Muscle of back (tissue), 11 donors: ENCODE measurements around the gene EEF1A2. TPM values are rescaled to one million over a fixed set of nuclear protein-coding genes. Genes with fewer than 3 reads are reported as not detected.

Experiments used
- DNase-seq, 3 donors: peaks; one replicate each; pipeline versions ENCODE4 v3.0.0 to v3.0.0-alpha.2; 2013
- polyA plus RNA-seq, 10 donors: library from polyadenylated mRNA; unstranded; fragments of 120-200 nt; gene quantifications; one replicate each; pipeline ENCODE4 v1.2.1, GENCODE V29; 2013; ENCODE audit not compliant: insufficient read length in 10 of 10

EEF1A2 gene
- polyA plus RNA-seq, 10 donors: 401 to 971 (median 772) TPM

DNA sequence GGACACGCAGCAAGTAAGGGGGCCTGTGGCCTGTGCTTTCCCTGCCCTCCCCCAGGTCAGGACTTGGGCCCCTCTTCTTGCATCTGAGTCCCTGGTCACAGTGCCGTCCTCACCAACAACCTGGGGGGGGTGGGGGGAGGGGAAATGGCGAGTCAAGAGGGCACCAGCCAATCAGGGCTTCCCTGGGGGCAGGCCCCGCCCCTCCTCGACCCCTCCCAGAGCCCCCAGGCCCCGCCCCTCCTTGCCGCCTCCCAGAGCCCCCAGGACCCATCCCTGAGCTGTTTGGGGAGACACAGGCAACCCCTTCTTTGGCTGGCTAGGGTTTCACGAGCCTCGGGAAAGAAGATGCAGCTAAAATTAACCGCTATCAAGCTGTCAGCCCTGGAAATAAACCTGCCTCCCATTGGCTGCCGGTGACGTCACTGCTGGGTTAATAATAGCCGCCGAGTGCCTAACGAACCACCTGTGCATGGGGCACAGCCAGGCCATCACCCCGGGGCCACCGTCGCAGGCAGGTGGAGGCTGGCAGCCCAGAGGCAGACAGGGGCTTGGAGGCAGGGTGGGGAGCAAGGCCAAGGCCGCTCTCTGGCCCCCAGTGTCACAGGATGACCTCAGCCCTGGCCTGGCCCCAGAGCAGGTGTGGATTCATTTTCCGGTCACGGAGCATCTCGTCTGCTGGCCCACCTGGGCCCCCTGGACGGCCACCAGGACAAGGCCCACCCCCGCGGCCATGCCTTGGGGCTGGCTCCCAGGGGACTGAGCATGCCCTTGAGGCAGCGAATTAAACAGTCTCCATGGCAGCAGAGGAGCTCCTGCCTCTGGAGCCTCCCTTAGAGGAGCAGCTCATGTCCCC, 3.2 kb upstream of the EEF1A2 start:
- peak in 2 of 3 donors; percentile 55 to 70 for DNase-seq

DNA sequence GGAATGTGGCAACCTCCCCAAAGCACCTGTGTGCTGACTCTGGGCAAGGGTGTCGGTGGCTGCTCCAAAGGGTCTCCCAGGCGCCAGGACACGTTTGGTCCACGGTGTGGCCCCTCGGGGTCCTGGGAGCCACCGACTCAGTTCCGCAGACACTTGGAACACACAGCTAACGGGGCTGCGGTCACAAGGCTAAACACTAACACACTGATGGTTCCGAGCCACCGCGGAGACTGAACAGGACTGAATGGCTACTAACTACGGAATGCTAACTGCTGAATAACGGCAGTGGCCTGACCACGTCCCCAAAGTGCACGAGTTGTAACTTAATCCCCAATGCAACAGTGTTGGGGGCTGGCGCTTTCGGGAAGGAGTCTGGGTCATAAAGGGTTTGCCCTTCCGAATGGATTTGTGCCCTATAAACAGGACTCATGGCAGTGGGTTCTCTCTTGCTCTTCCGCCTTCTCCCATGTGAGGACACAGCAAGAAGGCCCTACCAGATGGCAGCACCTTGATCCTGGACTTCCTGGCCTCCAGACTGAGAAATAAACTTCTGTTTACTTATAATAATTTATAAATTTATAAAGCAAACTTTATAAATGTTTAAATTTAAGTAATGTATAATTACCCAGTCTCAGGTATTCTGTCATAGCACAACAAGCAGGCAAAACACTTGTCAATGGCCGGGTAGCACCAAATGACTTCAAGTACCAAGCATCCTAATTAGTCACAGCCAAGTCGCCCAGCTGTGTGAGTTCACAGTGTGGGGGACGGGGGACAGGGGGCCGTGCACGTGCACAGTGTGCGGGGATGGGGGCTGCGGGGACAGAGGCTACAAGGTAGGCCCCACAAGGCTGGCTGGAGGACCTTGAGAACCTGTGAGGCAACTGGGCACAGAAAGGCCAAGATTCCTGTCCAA, 2.3 kb upstream of the EEF1A2 start:
- no peak for DNase-seq

DNA sequence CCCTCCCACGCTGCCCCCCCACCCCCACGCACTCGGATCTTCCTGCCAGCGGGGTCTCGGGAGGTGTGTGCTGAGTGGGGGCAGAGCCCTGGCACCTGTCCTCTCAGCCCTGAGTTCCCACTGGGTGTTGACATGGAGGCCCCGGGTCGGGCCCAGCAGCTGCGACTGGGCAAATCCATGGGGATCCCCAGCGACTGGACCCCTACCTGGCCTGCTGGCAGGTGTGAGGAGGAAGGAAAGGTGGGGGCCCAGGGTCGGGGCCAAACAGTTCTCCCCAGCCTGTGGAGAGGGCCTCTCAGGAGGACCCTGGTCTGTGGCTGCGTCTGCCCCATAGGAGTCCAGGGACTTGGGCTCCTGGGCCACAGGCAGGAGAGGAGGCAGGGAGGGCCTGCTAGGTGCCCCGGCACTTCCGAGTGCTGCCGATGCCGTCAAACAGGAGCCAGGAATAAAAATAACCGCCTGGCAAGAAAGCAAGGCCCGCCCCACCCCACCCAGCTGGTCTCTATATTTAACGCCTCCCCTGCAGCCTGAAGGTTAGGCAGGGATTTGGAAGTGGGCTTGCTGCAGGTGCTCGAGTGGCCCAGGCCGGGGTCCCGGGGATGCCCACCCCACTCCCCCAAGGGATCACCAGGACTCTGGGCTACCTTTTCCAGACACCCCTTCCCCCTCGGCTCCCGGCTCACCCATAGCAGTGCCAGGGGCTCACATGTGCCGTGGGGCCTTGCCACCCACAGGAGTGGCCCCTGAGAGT, 1.4 kb upstream of the EEF1A2 start:
- DNase-seq: no peak

DNA sequence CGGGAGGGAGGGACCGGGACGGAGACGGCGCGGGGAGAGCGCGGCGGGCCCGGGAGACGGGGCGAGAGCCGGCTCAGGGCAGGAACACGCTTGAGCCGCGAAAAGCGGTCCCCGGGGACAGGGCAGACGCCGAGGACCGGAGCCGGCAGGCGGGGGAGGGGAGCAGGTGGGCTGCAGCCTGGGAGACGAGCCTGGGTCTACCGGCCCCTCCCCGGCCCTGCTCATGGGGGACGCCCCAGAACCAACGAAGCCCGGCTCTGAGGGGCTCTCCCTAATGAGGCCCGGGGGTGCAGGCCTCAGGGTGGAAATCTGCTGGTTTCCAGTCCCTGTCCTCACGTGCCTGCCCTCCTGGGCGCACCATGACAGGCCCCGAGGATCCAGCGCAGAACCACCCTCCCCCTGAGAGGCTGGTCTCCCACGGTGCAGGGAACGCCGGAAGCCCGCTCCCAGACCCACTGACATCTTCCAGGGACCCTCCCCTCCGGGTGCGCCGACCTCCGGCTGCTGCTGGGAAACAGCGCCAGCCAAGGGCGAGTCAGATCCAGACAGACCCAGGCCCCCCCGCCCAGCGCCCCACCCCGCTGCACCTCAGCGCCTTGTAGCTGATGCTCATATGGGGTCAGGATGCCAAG, 571 bp upstream of the EEF1A2 start:
- no peak for DNase-seq

DNA sequence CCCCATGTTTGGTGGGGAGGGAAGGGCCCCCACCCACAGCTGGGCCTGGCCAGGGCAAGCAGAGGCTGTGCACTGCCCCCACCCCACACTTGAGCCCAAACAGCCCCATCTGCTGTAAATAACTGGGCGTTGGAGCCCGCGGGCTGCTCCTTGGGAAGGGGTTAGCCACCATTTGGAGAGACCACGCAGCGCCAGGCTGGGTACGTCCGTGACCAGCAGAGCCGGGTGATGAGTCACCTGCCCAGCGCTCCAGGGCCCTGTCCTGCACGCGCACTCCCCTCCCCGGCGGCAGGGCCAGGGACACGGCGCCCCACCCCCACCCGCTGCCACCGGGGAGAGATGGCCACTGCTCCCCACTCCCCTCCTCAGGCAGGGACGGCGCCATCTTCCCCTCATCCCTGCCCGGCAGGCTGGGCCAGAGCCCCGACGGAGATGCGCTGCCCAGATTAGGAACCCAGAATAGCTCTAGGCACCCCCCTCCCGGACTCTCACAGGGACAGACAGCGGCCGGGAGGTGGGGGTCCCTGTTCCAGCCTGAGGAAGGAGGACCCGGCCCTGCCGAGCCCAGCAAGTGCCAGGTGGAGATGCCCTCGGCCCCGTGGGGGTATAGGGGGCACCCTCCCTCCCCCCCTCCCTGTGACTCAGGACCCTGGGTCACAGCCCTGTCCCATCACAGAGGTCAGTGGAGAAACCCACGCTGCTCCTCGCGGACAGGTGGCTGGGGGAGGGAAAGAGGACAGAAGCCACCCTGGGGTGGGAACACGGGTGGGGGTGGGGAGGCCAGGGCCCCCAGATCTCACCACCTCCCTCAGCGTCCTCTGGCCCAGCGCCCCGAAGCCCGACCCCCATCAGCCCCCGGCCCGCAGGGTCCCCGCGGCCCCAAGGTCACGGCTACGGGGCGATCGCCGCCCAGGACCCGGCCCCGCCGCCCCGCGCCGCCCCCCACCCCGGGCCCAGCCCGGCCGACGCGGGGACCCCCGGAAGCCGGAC, 642 bp downstream of the EEF1A2 start:
- no peak for DNase-seq

DNA sequence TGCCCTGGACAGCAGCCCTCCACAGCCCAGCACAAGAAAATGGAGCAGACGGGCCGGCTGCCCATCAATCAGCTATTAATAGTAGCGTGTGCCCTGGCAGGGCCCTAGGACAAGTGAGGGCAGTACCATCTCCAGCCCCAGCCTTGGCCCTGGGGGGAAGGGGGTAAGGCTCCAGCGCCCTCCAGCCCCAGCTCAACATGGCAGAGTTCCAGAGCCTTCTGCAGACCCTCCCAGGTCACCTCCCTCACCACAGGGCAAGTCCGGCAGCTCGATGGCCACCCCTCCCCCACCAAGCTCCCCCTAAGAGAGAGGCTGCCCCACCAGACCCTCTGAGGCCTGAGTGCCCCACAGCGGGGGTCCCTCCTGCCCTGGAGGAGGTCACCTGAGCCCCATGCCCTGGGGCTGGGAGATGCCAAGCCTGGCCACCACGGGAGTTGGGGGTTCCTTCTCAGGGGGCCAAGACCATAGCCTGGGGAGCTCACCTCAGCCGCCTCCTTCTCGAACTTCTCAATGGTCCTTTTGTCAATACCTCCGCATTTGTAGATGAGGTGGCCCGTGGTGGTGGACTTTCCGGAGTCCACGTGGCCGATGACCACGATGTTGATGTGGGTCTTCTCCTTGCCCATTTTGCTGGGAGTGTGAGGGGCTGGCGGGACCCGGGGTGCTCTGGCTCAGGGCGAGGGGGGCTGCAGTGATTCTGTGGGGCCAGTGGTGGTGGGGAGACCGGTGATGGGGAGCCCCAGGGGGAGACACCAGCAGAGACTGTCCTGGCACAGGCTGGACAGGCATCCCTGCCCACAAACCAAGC, 1.5 kb downstream of the EEF1A2 start:
- no peak for DNase-seq

DNA sequence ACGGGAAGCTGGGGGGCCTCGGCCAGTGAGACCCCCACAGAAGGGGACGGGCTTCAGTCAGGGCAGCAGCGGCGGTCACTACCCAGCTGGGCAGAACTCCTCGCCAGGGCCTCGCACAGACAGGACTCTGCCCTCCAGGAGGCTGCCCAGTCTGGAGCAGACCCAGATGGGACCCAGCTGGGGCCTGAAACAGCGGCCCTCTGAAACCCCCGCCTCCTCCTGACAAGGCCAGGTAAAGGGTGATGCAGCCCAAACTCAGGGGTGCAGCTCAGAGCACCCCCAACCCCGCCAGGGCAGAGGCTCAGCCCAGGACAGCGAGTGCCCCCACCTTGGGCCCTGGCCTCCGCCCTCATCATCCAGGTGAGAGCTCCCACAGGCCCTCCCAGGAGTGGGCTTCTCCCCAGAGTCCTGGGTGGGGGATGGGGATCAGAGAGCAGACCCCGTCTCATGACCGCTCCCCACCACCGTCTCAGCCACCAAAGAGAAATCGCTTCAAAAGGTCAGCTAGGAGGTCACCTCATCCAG, 2.2 kb downstream of the EEF1A2 start:
- DNase-seq: no peak

DNA sequence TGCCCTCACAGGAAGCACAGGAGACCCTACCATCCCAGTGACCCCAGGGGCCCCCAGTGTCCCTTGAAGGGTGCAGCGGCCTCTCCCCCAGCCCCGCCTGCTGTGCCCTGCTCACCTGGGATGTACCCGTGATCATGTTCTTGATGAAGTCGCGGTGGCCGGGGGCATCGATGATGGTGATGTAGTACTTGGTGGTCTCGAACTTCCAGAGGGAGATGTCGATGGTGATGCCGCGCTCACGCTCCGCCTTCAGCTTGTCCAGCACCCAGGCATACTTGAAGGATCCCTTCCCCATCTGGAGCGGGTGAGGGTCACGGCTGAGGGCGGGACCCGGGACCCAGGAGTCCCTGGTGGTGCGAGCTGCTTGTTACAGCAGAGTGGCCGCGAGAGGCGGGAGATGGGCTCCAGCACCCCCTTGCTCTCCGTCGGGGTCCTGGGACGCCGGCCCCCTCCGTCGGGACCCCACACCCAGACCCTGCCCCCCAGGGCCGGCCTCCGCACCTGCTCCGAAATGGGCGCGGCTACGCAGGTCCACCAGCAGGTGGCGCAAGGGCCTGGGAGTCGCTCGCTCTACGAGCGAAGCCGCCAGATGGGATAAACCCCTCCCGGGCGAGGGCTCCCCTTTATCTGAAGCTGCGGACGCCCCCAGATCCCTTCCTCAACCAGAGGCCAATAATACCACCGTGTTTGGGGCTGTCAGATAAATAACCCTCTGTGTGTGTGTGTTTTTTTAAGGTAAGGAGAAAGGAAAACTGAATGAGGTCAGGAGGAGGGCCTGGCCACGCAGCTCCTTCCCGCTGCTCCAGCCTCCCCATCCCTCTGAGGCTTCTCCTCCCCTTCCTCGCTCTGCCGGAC, 2.9 kb downstream of the EEF1A2 start:
- peak; percentile 36 to 80 (median 65) for DNase-seq

DNA sequence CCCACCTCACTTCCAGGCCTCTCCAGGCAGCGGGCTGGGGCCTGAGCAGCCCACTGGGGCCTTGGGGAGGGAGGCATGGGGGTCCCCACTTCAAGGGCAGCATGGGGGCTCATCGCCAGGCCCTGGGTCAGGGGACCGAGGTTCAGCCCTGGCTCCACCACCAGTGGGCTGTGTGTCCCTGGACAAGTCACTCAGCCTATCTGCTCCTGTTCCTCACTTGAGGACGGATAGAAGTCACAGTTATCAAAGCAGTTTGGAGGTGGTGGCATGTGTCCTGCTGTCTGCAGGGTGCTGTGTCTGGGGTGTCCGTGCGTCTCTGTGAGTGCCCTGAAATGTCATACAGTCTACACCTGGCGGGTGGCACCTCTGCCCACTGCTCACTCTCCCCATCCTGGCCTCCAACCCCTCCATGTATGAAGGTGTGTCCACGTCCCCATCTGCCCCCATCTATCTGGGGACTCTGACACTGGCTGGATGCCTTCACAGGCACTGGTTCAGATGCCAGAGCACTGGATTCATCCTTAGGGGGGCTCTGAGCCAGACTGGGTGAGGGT, 3.6 kb downstream of the EEF1A2 start:
- no peak for DNase-seq

DNA sequence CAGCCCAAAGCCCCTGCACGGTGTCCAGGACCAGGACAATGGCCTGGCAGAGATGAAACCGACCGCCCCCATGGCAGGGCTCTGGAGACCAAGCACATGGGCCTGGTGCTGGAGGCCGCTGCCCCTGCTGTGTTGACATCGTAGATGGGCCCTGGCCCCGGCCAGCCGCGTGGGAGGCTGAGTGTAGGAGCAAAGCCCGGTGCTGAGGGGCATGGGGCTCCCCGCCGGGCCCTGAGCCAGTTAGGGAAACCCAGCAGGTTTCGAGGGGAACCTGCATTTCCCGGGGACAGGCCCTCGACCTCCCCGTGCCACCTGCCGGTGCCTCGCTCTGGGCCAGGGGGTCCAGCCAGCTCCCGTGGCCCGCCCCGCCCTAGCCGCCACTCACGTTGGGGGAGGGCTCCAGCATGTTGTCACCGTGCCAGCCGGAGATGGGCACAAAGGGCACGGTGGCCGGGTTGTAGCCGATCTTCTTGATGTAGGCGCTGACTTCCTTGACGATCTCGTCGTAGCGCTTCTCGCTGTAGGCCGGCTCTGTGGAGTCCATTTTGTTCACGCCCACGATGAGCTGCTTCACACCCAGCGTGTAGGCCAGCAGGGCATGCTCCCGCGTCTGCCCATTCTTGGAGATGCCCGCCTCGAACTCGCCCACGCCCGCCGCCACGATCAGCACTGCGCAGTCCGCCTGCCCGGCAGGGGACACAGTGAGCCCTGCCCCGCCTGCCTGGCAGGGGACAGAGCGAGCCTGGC, 4.3 kb downstream of the EEF1A2 start:
- DNase-seq: no peak

DNA sequence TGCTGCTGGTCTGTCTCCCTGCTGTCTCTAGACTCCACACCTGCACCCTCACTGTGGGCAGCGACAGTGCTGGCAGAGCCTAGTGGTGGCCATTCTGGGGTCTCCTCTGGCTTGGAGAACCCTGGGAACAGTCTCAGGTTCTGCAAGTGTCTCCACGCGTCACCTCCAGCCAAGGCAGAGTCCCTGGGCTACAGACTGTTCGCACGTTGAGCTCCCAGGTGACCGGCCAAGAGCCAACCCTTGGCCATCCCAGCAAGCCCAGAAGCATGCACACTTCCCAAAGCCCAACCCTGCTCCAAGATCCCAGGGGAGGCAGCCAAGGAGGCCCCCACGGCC, 4.8 kb downstream of the EEF1A2 start:
- DNase-seq: no peak

DNA sequence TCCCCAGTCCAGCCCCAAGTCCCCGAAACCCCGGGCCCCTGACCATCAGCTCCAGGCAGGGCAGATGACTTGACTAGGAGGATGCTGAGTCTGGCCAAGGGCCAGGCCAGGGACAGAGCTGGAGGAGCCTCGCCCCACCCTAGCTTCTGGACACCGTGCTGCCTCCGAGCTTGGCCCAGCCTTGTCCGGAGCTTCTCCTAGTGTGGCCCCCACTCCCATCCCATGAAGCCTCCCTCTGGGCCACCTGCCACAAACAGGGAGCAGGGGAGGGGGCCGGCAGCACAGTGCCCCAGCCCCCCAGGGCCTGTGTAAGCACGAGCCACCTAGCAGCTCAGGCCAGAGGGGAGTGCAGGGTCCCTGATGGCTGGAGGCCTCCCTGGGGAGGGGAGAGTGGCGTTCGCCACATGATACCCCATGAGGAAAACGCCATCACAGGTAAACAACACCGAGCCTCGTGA, 5.3 kb downstream of the EEF1A2 start:
- DNase-seq: no peak

DNA sequence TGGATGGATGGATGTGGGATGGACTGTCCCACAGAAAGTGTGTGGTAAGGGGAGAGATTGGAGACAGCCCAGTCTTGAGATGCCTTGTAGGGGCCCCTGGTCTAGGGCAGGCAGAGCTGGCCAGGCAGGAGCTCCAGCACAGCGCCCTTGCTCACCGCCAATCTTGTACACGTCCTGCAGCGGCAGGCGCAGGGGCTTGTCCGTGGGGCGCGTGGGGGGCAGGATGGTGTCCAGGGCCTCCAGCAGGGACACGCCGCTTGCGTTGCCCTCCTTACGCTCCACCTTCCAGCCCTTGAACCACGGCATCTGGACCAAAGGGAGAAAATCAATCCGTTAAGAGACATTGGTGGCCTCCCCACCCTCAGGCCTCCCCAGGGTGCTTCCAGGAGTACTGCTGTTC, 5.9 kb downstream of the EEF1A2 start:
- no peak for DNase-seq

DNA sequence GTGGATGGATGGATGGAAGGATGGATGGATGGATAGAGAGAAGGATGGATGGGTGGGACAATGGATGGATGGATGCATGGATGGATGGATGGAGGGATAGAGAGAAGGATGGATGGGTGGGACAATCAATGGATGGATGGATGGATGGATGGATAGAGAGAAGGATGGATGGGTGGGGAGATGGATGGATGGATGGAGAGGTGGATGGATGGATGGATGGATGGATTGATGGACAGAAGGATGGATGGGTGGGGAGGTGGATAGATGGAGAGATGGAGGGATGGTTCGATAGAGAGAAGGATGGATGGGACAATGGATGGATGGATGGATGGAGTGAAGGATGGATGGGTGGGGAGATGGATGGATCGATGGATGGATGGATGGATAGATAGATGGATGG, 6.4 kb downstream of the EEF1A2 start:
- DNase-seq: no peak

DNA sequence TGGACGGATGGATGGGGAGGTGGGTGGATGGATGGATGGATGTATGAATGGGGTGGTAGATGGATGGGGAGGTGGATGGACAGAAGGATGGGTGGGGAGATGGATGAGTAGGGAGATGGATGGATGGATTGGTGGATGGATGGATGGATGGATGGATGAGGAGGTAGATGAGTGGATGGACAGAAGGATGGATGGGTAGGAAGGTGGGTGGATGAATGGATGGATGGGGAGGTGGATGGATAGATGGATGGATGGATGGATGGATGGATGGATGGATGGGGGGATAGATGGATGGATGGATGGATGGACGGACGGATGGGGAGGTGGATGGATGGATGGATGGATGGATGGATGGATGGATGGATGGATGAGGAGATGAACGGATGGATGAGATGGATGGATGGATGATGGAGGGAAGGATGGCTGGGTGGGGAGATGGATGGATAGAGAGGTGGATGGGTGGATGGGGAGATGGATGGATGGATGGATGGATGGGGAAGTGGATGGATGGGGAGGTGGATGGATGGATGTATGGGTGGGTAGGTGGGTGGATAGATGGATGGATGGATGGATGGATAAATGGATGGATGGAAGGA, 7.2 kb downstream of the EEF1A2 start:
- no peak for DNase-seq

DNA sequence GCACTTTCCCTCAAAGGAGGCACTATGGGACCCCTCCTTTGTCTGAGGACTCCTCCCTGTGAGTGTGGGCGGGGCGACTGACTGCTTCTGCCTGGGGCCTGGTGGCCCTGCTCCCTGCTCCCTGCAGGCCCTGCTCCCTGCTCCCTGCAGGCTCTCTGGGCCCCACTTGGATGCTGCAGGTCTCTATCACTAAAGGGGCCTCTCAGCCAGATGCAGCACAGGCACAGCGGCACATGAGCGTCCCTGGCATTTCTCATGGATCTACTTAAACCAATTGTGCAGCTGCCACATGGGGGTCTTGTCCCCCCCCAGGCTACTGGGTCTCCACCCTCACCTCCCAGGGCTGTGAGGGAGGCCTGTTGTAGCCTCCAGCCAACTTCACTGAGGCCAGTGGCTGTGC, 7.8 kb downstream of the EEF1A2 start:
- DNase-seq: no peak

DNA sequence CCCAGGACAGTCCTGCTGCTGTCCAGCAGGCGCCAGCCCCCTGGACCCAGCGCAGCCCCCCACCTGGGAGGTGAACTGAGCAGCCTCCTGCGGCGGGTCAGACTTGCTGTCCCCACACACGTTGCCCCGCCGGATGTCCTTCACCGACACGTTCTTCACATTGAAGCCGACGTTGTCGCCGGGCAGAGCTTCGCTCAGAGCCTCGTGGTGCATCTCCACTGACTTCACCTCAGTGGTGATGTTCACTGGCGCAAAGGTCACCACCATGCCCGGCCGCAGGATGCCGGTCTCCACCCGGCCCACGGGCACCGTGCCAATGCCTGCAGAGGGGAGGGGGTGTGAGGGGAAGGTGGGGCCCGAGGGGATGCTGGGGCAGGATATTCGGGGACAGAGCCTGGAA, 8.5 kb downstream of the EEF1A2 start:
- no peak for DNase-seq
